Upper lobe of left lung (tissue), 4 donors: Measurements from ENCODE around the gene OCIAD2.

ENCODE experiments used
- EP300 ChIP-seq, 4 donors: sonication (generic); formaldehyde crosslinking; IDR thresholded peaks; one replicate each; pipeline ENCODE4 v1.5.1; 2017; ENCODE audit warnings: antibody characterized with exemption in 4 of 4, control low read depth in 2 of 4
- POLR2A ChIP-seq, 4 donors: fragments of 450-650 bp; IDR thresholded peaks; one replicate each; pipeline ENCODE4 v1.5.1; 2016 to 2017; ENCODE audit warnings: antibody characterized with exemption in 4 of 4, mild to moderate bottlenecking in 2 of 4
- TF ChIP-seq, protein P1 (sequence below), 6 experiments: fragments of 450-650 bp in 4 of 6; fragments of 200-600 bp in 2 of 6; sonication (generic) in 2 of 6; IDR thresholded peaks; one replicate each; pipeline ENCODE4 v1.5.1; 2016 to 2019; ENCODE audit warnings: antibody characterized with exemption in 6 of 6

DNA sequence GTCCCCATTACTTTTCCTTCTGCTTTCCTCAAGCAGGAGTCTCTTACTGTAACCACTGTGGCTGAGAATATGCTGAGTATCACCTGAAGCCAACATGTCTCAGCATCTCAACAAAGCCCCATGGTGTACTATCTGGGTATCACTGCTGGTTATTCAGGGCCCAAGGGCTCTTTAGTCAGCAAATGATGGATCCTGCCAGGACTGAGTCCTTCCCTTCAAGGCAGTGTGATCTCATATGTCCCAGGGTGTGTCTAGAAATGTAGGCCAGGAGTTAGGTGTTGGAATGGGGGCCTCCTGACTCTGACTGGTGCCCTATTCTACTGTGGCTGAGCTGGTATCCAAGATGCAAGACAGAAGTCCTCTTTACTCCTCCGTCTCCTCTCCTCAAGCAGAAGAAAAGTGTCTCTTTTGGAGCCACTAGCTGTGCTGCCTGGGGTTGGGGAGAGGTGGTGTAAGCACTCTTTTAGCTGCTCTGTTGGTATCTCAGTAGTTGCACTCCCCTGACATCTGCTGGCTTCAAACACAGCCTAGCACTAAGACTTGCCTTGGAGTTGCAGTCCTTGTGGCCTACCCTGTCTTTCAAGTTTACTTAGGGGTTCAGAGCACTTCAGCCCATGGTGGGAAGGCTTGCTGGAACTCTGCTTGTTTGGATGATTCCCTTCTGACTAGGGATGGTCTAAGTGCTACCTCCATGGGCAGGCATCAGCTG lies 28.6 kb downstream of the OCIAD2 start:
- TF ChIP-seq, protein P1, sequence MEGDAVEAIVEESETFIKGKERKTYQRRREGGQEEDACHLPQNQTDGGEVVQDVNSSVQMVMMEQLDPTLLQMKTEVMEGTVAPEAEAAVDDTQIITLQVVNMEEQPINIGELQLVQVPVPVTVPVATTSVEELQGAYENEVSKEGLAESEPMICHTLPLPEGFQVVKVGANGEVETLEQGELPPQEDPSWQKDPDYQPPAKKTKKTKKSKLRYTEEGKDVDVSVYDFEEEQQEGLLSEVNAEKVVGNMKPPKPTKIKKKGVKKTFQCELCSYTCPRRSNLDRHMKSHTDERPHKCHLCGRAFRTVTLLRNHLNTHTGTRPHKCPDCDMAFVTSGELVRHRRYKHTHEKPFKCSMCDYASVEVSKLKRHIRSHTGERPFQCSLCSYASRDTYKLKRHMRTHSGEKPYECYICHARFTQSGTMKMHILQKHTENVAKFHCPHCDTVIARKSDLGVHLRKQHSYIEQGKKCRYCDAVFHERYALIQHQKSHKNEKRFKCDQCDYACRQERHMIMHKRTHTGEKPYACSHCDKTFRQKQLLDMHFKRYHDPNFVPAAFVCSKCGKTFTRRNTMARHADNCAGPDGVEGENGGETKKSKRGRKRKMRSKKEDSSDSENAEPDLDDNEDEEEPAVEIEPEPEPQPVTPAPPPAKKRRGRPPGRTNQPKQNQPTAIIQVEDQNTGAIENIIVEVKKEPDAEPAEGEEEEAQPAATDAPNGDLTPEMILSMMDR (IDR thresholded peaks at IDR 0.05), result no peak
- TF ChIP-seq POLR2A (IDR thresholded peaks at IDR 0.05) (no peak), EP300 (IDR thresholded peaks at IDR 0.05) (no peak)
